OCI-LY3 (cell line): ENCODE data around the gene MAP3K19.

Source experiments
- H2AFZ ChIP-seq: fragments of 200-600, 300-600 bp; shearing (Covaris generic); 2 replicates; pipeline ENCODE4 v1.6.0; 2014; ENCODE audit warnings: antibody characterized with exemption, low read depth, low read length
- H3K27ac ChIP-seq: fragments of 200-600, 300-600 bp; sonication (generic); 2 replicates; pipeline ENCODE4 v1.5.1; 2014; ENCODE audit warnings: mild to moderate bottlenecking, low read length, moderate library complexity, mixed read lengths
- H3K27me3 ChIP-seq: fragments of 200-600, 300-600 bp; sonication (generic); 2 replicates; pipeline ENCODE4 v1.6.1; 2014; ENCODE audit warnings: low read depth, low read length, mixed read lengths
- H3K36me3 ChIP-seq: fragments of 200-600, 300-600 bp; sonication (generic); replicated peaks from 2 replicates; pipeline ENCODE3; 2014; ENCODE audit warnings: low read depth, low read length, mixed read lengths
- H3K4me1 ChIP-seq: fragments of 300-600, 200-600 bp; sonication (generic); 2 replicates; pipeline ENCODE4 v1.6.1; 2014; ENCODE audit warnings: low read length, mixed read lengths
- H3K4me2 ChIP-seq: fragments of 200-600, 300-600 bp; sonication (generic); 2 replicates; pipeline ENCODE4 v1.6.1; 2014; ENCODE audit warnings: low read length, mixed read lengths
- H3K4me3 ChIP-seq: fragments of 300-600, 200-600 bp; sonication (generic); 2 replicates; pipeline ENCODE4 v1.5.1; 2014; ENCODE audit warnings: antibody characterized with exemption, mild to moderate bottlenecking, low read length, moderate library complexity
- H3K79me2 ChIP-seq: fragments of 300-600, 200-600 bp; shearing (Covaris generic); 2 replicates; pipeline ENCODE4 v1.6.1; 2014; ENCODE audit warnings: mild to moderate bottlenecking, low read length, mixed read lengths
- H3K9ac ChIP-seq: fragments of 300-600, 200-600 bp; shearing (Covaris generic); 2 replicates; pipeline ENCODE4 v1.6.0; 2014; ENCODE audit warnings: mild to moderate bottlenecking, low read length, moderate library complexity
- H3K9me3 ChIP-seq: fragments of 200-600, 300-600 bp; shearing (Covaris generic); 2 replicates; pipeline ENCODE4 v1.6.1; 2014; ENCODE audit warnings: low read length, mixed read lengths; ENCODE audit not compliant: insufficient read depth
- H4K20me1 ChIP-seq: fragments of 200-600, 300-600 bp; sonication (generic); 2 replicates; pipeline ENCODE4 v1.6.1; 2016; ENCODE audit warnings: low read length, mixed read lengths; ENCODE audit not compliant: insufficient read depth
- CTCF ChIP-seq: fragments of 200-600, 300-600 bp; sonication (generic); IDR thresholded peaks from 2 replicates; pipeline ENCODE4 v1.5.1; 2014; ENCODE audit warnings: antibody characterized with exemption, low read length, low read depth
- EZH2phosphoT487 ChIP-seq: fragments of 200-600 bp; shearing (Covaris generic); IDR thresholded peaks from 2 replicates; pipeline ENCODE4 v1.6.1; 2018; ENCODE audit warnings: antibody characterized with exemption, mixed run types, low read depth

MAP3K19 gene

GRCh38 chr2:134957477-134957876, 89.8 kb downstream of the MAP3K19 start:
- TF ChIP-seq EZH2phosphoT487 = no peak
- no peak for TF ChIP-seq CTCF
- Histone ChIP-seq H2AFZ (no peak overlapping the region), H3K36me3 (peaks cover 52% of the 10 kb centered on the region), H4K20me1 (no peaks in the 10 kb centered on the region), H3K4me1 (peaks cover 6% of the 10 kb centered on the region; the same call in 1 of the 2 replicates), H3K9me3 (no peaks in the 10 kb centered on the region), H3K27me3 (no peaks in the 10 kb centered on the region), H3K4me2 (no peak overlapping the region), H3K79me2 (no peaks in the 10 kb centered on the region), H3K27ac (no peak overlapping the region), H3K4me3 (no peak overlapping the region), H3K9ac (no peak overlapping the region)

GRCh38 chr2:134955744-134956143, 91.5 kb downstream of the MAP3K19 start:
- H3K36me3 ChIP-seq = peaks cover 66% of the 10 kb centered on the region
- H3K27ac ChIP-seq = no peak overlapping the region
- H3K4me2 ChIP-seq = no peak overlapping the region
- TF ChIP-seq EZH2phosphoT487 (no peak), CTCF (no peak)
- no peak overlapping the region for H3K4me3 ChIP-seq
- H4K20me1 ChIP-seq = peaks cover 15% of the 10 kb centered on the region
- H3K9ac ChIP-seq = no peak overlapping the region
- H2AFZ ChIP-seq = no peak overlapping the region
- H3K27me3 ChIP-seq = no peaks in the 10 kb centered on the region
- H3K9me3 ChIP-seq = no peaks in the 10 kb centered on the region
- H3K4me1 ChIP-seq = peaks cover 6% of the 10 kb centered on the region; the same call in 1 of the 2 replicates
- peaks cover 5% of the 10 kb centered on the region for H3K79me2 ChIP-seq

GRCh38 chr2:134954065-134954464, 93.2 kb downstream of the MAP3K19 start:
- H3K9me3 ChIP-seq = no peaks in the 10 kb centered on the region
- peaks cover 17% of the 10 kb centered on the region for H3K79me2 ChIP-seq
- H4K20me1 ChIP-seq = peaks cover 29% of the 10 kb centered on the region
- peaks cover 21% of the 10 kb centered on the region for H3K4me1 ChIP-seq
- H3K36me3 ChIP-seq = peaks cover 79% of the 10 kb centered on the region
- no peak overlapping the region for H3K4me2 ChIP-seq
- H3K27ac ChIP-seq = no peak overlapping the region
- no peak for TF ChIP-seq EZH2phosphoT487
- no peak for TF ChIP-seq CTCF
- no peak overlapping the region for H3K4me3 ChIP-seq
- no peak overlapping the region for H3K9ac ChIP-seq
- H3K27me3 ChIP-seq = no peaks in the 10 kb centered on the region
- no peak overlapping the region for H2AFZ ChIP-seq

- Histone ChIP-seq H3K9me3 (no peaks in the 10 kb centered on the region), H4K20me1 (peaks cover 29% of the 10 kb centered on the region), H3K79me2 (peaks cover 19% of the 10 kb centered on the region), H3K4me3 (no peak overlapping the region), H3K9ac (no peak overlapping the region), H3K27ac (no peak overlapping the region), H2AFZ (no peak overlapping the region), H3K4me2 (no peak overlapping the region), H3K4me1 (peaks cover 22% of the 10 kb centered on the region), H3K27me3 (no peaks in the 10 kb centered on the region), H3K36me3 (peaks cover 76% of the 10 kb centered on the region)
- TF ChIP-seq EZH2phosphoT487 (no peak), CTCF (no peak)
Observed at GRCh38 chr2:134952608-134953007, 94.6 kb downstream of the MAP3K19 start.
